ENCODE results near the gene KCNQ1.

The KCNQ1 gene

GRCh38 chr11:2693271-2694261 lies 248.8 kb downstream of the KCNQ1 start:
- DNase-seq: no peak

- no peak for DNase-seq
These were observed 249.7 kb downstream of the KCNQ1 start for GRCh38 chr11:2694495-2694894.

GRCh38 chr11:2694995-2695939 lies 250.5 kb downstream of the KCNQ1 start:
- DNase-seq: no peak

- DNase-seq: no peak
These were observed 251.6 kb downstream of the KCNQ1 start for GRCh38 chr11:2696455-2696854.

DNA sequence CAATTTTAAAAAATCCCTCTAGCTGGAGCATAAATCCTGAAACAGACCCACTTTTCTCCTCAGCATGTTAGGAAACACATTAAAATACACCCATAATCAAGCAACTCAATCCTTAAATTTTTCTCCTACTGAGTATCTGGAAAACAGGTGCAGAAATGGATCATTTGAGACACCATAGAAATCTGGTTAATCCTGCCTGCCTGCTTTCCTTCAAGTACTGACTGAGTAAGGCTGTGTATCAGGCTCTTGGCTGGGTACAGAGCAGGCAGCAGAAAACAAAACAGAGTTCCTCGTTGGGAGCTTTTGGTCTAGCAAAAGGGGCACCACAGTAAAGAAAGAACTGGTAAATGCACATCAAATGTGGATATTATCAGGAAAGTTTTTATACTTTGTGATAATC lies 253.1 kb downstream of the KCNQ1 start:
- DNase-seq: no peak

- no peak for DNase-seq
These were observed 253.8 kb downstream of the KCNQ1 start for GRCh38 chr11:2698386-2699184.

GRCh38 chr11:2699185-2699530 lies 254.3 kb downstream of the KCNQ1 start:
- no peak for DNase-seq

GRCh38 chr11:2699531-2700414 lies 255.0 kb downstream of the KCNQ1 start, which contains the start of gene KCNQ1OT1:
TSS of gene KCNQ1OT1 (minus strand) at chr11:2699994.
- DNase-seq: peak; percentile 51 to 77 (median 59)

GRCh38 chr11:2700415-2701211 lies 255.8 kb downstream of the KCNQ1 start:
- no peak for DNase-seq

DNA sequence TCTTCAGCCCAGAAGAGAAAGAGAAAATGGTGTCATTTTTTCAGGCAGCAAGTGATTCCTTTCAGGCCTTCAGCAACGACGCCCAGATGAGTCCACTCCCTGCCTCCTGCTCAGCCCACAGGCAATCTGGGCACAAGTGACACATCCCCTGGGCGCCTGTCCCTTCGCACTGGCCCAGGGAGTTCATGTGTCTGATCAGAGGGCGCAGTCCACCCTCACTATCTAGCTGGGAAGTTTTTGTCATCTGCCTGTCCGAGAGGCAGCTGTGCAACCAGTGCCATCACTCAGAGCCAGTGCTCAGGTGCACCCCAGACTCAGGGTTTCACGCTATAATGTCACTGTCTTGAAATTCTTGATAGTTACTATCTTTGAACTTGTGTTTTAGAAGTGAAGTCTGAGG lies 256.4 kb downstream of the KCNQ1 start:
- DNase-seq: no peak

DNA sequence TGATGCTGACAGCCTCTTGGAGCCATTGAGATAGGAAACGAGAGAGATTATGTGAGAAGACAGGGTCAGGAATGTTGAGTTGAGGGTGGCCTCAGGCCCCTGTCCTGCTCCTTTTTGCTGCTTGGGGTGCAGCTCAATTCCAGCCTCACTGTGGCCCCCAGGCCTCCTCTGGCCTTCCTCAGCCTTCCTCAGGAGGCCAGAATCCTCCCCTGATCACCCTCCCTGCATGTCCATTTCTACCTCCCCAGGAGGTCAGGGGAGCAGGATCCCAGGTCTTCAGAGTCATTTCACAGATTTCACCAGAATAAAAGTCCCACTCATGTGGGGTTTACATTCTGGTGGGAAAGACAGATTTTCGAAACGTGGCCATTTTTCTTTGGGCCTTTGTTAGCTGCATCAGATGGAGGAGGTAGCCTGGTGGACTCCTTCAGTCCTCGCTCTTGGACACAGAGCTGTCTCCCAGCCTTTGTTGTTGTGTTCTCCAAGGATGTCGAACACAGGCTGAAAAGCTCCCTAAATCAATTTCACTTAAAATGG lies 257.2 kb downstream of the KCNQ1 start:
- DNase-seq: no peak

GRCh38 chr11:2702771-2703362 lies 258.1 kb downstream of the KCNQ1 start:
- DNase-seq: no peak

DNA sequence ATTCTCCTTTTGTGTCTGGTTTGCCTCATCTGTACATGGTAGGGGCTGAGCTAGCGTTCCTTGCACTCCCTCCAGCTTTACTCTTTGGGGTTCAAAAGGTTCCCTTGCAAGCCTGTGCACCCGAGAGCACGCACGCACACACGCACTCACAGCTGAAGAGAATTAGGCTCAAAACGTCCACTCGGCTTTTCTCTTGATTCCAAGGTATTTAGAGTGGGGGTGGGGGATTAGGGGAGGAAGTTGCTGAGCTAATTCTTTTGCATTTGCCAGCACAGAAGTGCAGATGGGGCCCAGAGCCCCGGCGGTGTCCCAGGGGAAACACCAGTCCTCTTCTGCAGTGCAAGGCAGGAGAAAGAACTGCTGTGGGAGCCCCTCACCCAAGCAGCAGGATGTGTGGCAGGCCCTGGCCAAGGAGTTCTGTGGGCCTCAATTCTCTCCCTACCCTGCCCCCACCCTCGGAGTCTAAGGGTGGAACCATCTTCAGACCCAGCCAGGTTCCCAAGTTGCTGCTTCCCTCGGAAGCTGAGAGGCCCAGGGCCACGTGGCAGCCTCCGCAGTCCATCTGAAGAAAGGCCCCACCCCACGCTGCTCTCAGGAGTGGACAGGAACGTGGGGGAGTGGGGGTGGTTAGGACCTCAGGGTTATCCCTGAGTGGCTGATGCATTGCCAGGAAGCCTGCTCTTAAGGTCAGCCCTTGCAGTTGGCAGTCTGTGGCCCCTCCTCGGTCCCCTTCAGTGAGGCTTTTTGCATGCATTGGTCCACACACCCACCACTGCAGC lies 258.7 kb downstream of the KCNQ1 start:
- no peak for DNase-seq

DNA sequence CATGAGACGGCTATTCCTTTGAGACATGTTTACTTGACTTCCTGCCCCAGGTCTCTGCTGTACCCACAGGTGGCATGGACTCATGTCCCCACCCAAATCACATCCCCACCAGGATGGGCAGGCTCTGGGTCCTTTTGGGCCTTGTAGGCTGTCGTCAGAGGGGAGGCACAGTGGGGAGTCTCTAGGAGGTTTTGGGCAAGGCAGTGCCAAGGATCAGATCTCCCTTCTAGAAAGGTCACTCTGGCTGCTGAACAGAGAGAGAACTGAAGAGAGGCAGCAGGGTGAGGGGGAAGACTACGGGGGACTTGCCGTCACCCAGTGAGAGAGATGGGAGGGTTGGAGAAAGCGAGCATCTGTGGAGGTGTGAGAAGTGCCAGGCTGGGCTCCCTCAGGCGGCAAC lies 259.5 kb downstream of the KCNQ1 start:
- no peak for DNase-seq

DNA sequence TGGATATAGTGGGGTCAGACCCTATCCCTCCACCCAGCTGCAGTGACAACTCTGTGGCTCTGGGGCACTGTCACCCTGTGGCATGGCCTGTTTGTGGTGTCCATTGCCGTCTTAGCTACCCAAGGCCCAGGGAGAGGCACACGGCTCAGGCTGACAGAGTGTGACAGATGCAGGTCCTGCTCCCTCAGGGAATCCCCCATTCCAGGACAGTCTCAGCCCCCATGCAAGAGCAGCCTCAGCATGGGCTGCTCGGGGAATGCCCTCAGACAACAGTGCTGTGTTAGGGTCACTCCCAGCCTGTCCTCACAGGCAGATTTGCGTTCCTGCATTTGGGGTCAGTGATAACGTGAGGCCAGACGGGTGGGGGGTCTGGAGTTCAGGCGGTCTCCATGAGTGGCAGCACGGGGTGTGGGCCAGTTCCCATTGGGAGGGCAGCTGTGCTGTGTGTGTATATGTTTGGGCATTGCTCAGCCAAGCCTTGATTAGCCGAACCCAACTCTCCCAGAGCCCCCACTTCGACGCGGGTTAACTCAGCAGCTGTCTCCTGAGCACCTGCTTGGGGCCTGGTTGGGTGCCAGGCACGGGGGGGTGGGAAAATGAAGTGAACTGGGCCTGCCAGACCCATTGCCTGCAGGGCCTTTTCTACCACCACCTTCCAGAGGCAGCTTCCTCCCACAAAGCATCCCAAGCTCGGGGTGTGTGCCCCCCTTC lies 260.2 kb downstream of the KCNQ1 start:
- no peak for DNase-seq

- DNase-seq: no peak
These were observed 261.5 kb downstream of the KCNQ1 start for GRCh38 chr11:2706321-2706720.

- DNase-seq: no peak
These were observed 262.9 kb downstream of the KCNQ1 start for GRCh38 chr11:2707736-2708135.

- no peak for DNase-seq
These were observed 263.4 kb downstream of the KCNQ1 start for GRCh38 chr11:2708151-2708581.

Measured in activated naive CD4-positive, alpha-beta T cell (primary cell).